ENCODE results near the gene LRRC71.
A peak's percentile ranks its signal among the peaks of the same experiment; 100 is the strongest.

LRRC71 gene

DNA sequence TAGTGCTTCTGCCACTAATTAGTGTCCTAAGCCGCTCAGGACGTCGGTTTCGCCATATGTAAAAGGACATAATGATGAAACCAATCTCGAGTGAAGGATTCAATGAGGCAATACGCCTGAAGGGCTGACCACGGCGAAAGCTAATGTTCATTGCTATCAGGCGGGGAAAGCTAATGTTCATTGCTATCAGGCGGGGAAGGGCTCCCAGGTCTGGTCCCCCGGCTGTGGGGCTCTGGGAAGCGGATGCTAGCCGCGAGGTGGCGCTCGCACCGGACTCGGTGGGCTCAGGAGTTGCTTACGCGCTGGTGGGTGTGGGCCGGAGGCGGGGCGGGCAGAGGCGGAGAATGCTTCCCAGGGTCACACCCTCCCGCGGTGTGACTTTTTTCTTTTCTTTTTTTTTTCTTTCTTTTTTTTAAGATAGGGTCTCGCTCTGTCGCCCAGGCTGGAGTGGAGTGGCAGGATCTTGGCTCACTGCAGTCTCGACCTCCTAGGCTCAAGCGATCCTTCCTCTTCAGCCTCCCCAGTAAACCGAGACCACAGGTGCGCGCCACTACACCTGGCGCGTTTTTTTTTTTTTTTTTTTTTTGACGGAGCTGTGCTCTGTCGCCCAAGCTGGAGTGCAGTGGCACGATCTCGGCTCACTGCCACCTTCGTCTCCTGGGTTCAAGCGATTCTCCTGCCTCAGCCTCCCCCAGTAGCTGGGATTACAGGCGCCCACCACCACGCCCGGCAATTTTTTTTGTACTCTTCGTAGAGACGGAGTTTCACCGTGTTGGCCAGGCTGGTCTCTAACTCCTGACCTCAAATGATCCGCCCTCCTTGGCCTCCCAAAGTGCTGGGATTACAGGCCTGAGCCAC lies 28.0 kb upstream of the LRRC71 start:
- peak; percentile 90 for DNase-seq

DNA sequence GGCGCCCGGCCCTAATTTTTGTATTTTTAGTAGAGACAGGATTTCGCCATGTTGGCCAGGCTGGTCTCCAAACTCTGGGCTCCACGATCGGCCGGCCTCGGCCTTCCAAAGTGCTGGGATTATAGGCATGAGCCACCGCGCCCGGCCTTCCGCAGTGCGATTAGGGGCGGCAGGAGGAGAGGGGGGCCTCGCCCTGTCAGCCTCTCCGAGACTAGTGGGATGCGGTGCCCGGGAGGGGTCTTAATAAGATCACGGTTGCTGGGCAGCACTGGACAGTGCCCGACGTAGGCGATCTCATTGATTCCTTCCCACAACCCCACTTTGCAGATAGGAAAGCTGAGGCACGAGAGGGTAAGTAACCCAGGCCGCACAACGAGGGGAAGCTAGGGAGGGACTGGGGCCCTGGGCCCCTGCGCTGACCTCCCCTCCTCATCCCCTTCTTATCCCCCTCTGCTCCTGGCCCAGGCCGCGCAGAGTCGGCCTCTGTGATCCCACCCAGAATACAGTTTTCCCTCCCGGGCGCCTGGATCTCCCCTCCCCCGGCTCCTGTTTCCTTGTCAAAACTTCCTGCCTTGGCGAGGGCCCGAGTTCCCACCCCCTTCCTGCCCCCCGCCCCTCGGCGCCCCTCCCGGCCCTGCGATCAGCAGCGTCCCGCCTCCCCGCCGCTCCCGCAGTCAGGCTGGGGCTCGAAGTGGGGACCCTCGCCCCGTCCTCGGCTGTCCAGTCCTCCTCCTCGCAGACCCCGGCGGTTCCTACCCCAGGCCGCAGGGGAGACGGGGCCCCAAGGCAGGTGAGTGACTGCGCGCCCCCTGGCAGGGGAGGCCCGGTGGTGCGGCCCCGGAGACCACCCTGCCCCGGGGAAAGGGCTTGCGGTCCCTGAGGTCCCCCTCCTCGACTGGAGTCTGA lies 27.1 kb upstream of the LRRC71 start, which contains the start of gene PEAR1:
Gene PEAR1 (plus strand): TSS at position 671 of the 906 bp plus-strand sequence. CDS start 10,209 bp downstream, outside the sequence.
- no peak for DNase-seq

DNA sequence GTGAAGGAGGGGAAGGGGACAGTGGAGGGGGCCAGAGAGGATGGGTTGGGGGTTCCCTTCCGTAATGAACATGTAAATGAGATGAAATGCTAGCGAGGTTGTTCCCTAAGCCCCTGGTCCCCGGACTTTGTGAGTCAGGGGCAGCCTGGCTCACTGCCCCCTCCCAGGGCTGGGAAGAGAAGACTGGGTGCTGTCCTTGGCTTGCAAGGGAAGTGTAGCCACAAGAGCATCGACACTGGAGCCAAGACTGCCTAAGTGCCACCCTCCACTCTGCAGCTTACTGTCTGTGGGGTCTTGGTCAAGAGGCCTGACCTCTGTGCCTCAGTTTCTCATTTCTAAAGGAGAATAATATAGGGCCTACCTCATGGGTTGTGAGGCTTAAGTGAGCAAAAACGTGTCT lies 26.4 kb upstream of the LRRC71 start:
- no peak for DNase-seq

DNA sequence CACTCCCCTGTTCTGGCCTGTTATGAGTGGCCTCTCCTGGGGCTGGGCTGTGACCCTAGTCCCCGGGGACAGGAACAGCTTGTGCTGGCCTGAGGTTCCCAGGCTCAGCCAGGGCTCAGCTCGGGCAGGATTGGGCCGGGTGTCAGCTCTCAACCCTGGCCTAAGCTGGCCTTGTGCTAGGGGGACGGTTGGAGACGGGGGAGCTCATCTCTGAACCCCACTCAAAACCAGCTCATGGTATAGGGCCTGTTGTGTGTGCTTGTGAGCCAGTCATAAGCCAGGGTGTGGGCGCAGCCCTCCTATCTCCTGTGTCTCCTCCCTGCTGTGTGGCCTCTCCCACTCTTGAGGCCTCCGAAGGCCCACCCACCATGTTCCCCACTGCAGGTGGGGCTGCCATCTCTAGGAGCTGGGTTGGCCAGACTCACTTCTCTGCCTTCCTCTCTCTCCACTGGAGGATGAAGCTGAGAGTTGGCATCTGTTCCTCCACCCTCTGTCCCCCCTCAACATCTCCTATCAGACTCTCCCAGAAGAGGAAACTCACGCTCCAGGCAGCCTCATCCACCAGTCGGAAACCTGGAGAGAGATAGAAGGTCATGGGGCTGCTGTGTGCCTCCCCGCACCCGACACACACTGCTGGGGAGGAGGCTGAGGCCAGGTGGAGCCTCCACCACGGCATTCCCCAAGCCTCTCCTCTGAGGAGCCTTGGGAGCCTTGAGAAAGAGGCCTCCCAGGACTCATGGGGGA lies 25.5 kb upstream of the LRRC71 start:
- no peak for DNase-seq

DNA sequence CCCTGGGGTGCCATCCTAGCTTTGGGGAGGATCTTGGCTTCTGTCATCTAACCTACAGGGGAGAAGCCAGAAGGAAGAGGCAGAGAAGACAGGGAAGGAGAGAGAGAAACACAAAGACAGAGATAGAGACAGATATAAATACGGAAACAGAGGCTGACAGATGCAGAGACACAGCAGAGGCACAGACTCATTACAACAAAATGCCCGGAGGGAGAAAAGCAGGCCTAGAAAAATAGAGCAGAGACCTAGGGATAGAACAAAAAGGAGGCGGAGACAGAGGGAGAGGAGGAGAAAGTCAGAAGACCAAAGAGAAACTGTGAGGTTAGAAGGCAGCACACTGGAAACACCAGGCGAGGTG lies 25.0 kb upstream of the LRRC71 start:
- DNase-seq, result no peak

DNA sequence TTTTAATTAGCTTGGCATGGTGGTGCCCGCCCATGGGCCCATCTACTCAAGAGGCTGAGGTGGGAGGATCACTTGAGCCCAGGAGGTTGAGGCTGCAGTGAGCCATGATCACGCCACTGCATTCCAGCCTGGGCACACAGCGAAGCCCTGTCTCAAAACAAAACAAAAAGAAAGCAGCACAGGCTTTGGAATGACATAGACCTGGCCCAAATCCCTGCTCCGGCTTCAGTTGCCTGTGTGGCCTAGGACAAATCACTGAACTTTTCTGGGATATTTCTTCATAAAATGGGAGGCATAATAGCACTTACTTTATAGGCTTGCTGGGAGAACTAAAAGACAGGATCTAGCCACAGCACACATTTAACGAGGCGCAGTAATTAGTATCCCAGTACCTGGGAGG lies 24.5 kb upstream of the LRRC71 start:
- DNase-seq, result no peak

DNA sequence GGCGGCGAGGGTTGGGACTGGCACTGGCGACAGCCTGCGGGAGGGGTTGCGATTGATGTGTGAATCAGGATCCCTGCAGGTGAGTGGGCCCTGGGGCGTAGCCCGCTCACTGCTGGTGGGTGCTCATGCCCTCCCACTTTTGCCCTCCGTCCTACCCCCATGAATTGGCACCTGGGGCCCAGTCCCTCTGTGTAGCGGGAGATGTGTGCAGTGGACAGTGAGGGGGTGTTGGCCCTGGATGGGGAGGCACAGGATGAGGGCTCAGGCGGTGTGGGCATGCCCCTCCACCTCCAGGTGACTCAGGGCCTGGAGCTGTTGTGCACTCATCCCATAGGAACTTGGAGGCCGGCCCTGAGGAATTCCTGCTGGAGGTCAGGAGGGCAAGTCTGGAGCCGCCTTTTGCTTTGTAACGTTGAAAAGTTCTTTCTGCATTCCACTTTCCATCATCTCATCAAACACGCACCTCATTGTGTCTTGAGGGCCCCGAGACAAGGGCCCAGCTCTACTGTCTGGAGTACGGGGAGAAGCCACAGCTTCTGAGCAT lies 23.9 kb upstream of the LRRC71 start:
- DNase-seq, result no peak

DNA sequence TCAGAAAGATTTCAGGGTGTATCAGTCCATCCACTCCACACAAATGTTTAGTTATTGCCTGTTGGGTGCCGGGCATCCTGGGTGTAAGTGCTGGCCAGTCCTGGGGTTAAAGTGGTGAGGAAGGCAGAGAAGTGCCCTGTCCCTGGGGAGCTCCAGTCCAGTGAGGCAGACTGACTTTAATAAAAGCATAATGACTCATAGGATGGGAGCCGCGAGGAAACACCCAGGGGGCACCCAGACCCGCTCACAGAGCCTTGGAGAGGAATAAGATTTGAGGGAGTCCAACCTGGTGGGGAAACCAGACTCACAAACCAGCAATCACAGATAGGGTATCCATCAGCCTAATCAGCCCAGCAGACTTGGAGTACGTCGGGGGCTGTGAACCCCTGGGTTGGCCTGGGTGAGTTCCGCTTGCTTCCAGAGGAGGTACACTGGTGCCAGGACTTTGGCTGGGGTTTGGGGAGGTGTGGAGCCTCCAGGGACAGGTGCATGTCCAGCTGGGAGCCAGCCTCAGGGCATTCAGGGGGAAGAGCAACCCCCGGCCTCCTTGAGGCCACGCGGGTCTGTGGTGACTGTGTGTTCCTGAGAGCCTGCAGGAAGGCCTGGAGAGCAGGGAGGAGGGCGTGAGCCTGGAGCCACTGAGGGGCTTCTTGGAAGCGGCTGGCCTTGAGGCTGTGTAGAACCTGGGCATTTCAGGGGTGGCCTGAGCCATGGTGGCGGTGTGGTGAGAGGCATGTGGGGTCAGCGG lies 23.2 kb upstream of the LRRC71 start:
- DNase-seq, result no peak

DNA sequence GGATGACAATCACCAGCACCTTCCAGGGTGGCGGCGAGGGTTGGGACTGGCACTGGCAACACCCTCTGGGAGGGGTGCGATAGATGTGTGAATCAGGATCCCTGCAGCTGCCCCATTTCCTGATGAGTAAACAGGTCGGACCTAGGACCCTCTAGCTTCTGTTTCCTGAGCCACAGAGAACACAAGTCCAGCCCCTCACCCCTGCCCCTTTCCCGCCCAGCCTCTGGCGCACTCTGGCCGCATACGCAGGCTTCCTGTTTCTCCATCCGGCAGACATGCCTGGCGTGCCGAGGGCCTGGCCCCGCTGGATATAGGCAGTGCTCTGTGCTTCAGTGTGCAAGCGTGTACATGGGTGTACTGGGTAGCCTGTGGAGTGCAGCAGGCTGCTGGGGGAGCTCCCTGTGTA lies 22.3 kb upstream of the LRRC71 start:
- DNase-seq, result no peak

DNA sequence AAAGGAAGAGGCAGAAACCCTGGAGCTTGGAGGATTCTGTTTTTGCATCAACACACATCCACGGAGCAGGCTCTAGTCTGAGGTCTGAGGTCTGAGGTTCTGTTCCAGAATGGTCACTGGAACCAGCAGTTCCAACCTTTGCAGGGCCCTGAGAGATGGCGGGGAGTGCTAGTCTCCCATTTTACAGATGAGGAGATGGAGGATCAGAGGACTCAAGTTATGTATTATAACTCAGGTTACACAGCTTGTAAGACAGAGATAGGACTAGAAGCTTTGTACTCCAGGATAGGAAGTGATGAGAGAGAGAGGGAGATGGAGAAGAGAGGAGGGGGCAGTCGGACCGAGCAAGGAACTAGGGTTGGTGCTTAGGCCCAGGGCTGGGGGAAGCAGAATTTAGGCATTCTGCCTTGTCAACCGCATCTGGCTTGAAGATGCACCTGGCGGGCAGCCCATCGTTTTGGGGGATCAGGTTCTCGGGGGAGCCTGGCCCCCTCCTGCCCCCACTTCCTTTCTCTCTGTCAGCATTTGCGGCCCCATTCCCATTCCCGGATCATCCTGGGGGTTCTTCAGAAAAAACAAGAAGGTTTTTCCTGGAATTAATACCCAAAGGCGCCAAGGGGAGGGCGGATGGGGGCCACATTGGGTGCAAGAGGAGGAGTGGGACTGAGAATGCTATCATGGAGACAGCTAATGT lies 21.3 kb upstream of the LRRC71 start:
- no peak for DNase-seq

DNA sequence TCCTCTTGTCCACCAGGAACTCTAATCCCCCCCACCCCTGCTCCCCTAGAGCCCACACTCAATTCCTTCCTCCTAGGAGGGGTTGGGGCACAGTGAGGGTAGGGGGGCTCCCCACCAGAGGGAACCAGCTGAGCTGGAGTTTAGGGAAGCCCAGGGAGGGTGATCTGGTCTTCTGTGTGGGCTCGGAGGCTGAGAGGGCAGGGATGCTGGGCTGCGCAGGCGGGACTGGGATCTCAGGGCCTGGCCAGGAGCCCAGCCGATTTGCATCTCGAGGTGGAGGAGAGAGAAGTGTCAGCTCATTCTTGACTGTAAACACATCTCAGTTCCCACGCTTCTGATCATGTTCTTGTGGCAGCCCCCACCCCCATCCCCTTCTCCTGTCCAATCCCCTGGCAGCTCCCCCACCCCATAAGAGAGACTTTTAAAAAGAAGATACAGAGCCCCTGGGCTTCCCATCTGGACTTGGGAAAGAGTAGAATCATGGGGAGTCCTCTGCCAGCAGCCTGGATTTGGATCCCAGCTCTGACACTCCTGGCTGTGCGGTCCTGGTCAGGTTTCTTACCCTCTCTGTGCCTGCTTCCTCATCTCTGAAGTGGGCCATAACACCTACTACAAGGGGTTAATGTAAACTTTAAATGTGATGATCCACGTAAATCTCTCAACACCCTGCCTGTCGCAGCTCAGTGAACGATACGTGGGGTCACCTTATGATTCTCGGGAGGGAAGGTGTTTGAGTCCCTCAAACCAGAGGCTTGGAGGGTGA lies 20.3 kb upstream of the LRRC71 start:
- DNase-seq, result peak; percentile 30

DNA sequence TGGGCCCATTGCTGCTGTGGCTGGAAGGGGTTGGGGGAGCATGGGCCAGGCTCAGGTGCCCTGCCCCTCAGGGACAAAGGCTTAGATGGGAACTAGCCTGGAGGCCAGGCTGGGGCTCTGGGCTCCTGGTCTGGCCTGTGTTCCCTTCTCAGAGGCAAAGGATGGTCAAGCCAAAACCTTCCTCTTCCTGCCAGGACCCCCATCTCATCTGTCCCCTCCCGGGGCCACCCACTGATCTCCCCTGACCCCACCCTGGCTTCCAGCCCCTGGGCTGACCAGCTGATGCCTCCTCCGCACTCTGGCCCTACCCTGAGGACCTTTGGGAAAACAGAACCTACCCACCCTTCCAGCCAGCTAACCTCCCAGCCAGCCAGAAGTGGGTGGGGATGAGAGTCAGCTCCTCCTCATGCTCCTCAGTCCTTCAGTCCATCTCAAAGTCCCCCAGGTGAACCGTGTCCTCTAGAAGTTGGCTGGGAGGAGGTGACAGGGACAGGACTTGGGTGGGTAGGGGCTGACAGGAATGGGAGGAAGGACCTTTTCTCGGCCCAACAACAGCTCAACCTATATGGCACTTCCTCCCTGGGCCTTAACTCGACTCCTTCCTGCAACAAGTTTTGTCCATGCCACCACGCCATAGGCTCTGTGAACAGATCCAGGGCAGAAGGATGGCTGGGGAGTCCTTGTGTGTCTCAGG lies 19.4 kb upstream of the LRRC71 start:
- no peak for DNase-seq

DNA sequence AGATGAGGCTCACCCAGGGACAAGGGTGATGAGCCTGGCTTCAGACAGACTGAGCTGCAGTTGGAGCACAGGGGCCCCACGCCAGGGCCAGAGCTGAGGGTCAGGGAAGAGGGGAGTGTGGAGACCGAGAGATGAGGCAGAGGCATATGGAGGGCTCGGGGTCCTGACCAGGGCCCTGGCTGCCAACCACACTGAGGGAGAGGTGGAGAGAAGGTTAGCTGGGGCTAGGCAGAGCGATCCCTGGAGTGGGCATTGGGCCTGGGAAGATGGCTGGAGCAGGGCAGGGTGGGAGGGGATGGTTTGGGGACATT lies 18.9 kb upstream of the LRRC71 start:
- DNase-seq, result no peak

DNA sequence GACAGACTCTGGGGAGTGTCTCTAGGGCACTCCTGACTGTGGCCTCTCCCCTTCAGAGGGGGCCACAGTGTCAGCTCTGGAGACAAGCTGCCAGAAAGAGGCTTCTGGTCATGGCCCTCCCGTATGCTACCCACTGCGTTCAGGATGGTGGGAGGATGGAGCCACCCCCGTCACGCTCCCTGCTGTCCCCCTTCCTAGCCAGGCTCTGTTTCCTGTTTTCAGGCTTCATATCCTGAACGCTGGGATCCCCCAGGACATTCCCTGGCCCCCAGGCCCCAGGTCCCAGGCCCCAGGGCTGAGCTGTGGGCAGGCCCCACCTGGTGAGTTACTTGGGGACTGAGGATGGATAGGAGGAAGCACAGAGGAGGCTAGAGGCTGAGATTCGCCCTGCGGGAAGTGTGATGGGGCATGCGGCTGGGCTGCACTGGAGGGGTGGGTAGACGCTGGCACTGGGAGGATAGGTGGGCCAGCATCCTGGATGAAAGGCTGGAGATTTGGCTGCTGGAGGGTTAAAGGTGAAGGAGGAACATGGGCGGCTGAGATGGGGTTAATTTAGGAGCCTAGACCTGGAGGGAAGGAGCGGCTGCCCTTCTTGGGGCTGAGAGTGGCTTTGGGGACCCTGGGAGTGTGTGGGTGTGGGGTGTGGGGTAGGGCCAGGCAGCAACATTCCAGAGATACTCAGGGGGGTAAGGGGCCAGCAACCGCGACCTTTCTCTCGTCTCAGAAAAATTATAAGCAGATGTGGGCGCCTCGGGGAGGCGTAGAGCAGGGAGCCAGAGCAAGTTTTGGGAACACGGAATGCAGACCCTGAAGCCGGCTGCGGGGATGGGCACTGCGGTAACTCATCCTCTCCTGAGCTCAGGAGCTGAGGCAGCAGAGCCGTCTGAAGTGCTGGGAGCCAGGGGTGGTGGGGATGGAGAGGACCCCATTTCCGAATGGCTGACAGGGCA lies 18.2 kb upstream of the LRRC71 start:
- DNase-seq, result no peak

DNA sequence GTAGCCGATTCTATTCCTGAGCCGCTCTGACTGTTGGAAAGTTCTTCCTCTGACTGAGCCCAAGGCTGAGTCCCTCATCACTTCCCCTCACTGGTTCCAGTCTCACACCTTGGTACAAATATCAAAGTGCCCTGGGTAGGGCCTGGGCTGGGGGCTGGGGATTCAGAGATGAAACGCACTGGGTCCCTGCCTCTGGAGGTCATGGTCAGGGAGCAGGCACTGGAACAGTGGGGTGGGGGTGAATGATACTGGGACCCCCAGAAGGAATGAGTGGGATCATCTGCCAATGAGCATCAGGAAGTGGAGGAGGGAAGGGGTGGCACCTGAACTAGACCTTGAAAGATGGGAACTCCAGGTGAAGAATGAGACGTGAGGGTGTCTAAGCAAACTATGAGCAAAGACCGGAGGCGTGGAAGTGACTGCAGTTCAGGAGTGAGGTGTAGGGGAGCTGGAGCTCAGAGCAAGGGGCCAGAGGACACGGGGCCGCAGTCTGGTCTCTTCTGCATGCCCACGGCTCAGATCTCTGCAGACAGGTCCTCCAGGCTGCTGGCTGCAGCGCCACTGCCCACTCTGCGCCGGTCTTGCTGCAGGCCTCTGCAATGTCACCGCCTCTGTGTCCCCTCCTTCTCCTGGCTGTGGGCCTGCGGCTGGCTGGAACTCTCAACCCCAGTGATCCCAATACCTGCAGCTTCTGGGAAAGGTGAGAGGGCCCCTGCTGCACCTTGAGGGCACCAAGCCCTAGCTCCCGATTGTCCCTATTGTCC lies 16.9 kb upstream of the LRRC71 start:
- DNase-seq, result no peak

DNA sequence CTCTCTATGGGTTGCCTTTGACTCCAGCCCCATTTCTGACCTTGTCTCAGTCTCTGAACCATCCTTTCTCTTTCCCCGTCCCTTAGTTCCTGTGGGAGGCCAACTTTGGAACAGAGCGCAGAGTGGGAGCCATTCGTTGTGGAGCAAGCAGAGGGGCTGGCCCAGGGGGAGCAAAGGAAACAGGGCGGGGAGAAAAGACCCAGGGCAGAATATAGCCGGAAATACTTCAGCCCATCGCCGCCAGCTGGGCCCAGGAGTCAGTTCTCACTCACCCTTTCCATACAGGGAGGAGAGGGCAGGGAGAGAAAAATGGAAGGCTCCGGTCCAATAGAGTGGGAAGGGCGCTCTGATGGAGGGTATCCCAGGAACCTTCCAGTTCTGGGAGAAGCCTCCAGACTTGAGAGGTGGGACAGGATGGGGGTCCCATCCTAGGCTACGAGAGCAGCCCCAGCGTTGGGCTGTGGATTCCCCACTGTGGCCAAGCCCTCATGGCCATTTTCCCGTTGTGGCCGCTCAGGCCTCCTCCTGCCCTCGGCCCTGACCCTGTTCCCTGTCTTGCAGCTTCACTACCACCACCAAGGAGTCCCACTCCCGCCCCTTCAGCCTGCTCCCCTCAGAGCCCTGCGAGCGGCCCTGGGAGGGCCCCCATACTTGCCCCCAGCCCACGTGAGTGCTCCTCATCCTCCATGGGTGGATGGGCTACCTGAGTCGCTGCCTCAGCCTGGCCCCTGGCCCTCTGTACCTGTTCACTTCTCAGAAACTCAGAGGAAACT lies 16.1 kb upstream of the LRRC71 start:
- no peak for DNase-seq

DNA sequence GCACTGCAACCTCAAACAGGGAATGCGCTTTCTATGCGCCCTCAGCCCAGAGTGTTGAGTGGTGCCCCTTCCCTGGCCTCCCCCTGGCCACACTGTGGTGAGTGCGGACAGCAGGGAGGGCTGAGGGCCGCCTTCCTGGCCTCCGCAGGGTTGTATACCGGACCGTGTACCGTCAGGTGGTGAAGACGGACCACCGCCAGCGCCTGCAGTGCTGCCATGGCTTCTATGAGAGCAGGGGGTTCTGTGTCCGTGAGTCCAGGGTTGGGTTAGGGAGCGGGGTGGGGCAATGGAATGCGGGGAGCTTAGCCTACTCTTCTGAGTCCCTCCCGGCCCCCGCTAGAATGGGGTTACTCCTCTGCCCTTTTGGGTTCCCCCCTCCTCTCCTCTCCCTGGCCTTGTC lies 15.3 kb upstream of the LRRC71 start:
- DNase-seq, result no peak

DNA sequence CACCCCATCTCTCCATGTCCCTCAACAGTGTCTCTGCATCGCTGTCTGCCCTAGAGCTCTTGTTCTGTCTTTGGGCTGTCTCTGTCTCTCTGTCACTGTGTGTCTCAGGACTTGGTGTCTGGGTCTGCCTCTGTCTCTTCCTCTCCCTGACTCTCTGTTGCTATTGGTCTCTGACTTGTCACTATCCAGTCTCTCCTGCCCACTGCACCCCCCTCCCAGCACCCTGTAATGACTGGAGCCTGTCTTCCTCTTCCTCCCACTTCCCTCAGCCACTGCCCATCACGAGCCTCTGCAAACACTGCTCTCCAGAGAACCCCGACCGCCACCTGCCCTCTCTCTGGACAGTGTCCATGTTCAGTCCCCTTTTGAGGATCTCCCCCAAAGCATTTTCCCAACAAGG lies 14.8 kb upstream of the LRRC71 start:
- DNase-seq, result no peak
